RWPE1 (cell line): ENCODE measurements around the gene GNA14.
A peak's percentile ranks its signal among the peaks of the same experiment; 100 is the strongest.

Experiments
- CTCF ChIA-PET: fragments of 350-600 bp; sonication (Branson Sonifier 250); formaldehyde crosslinking; extraction: SDS; loops from one replicate; lab custom pipeline; 2021; lab: Yijun Ruan, JAX
- POLR2A ChIA-PET: fragments of 400-600 bp; formaldehyde crosslinking; extraction: SDS; loops from one replicate; lab custom pipeline; 2020; ENCODE audit warnings: antibody characterized with exemption; ENCODE audit not compliant: low non-redundant PET; lab: Yijun Ruan, JAX
- DNase-seq: peaks from one replicate; pipeline ENCODE4 v3.0.0; 2012; ENCODE audit warnings: low spot score
- H3K27ac ChIP-seq: fragments of 450-650 bp; 2 replicates; pipeline ENCODE4 v1.5.1; 2017
- CTCF ChIP-seq: fragments of 450-650 bp; conservative IDR thresholded peaks from 2 replicates; pipeline ENCODE4 v1.5.1; 2017; ENCODE audit warnings: low read depth, mild to moderate bottlenecking

GNA14 gene

GRCh38 chr9:77463151-77463550 lies 185.0 kb downstream of the GNA14 start:
- POLR2A ChIA-PET, result no interaction called here
- no peak for TF ChIP-seq CTCF
- DNase-seq, result no peak
- CTCF ChIA-PET, result interaction anchor here (0.8 kb wide), 1 partner anchor 268 kb away, joined by 3 read pairs; no protein-coding TSS in a partner anchor
- H3K27ac ChIP-seq, result no peak overlapping the region

GRCh38 chr9:77462066-77462465 lies 186.1 kb downstream of the GNA14 start:
- CTCF ChIA-PET, result interaction anchor here (0.6 kb wide), 1 partner anchor 751 kb away, joined by 3 read pairs; no protein-coding TSS in a partner anchor
- DNase-seq, result no peak
- POLR2A ChIA-PET, result no interaction called here
- H3K27ac ChIP-seq, result no peak overlapping the region
- no peak for TF ChIP-seq CTCF

GRCh38 chr9:77460938-77461337 lies 187.2 kb downstream of the GNA14 start:
- POLR2A ChIA-PET, result no interaction called here
- CTCF ChIA-PET, result interaction anchor here (0.5 to 0.6 kb wide), 2 partner anchors 11 to 26 kb away, joined by 4 to 7 read pairs; no protein-coding TSS in a partner anchor
- no peak for TF ChIP-seq CTCF
- no peak for DNase-seq
- no peak overlapping the region for H3K27ac ChIP-seq

- peak; percentile 92 for TF ChIP-seq CTCF
- DNase-seq, result peak; percentile 78
- POLR2A ChIA-PET, result no interaction called here
- CTCF ChIA-PET, result interaction anchor here (0.5 to 5.5 kb wide), 42 partner anchors 8 to 828 kb away, joined by 3 to 38 read pairs (median 4); partner anchors contain the start of gene GNA14
- no peak overlapping the region for H3K27ac ChIP-seq
These were observed 190.1 kb downstream of the GNA14 start for GRCh38 chr9:77457916-77458592.

- ChIA-PET CTCF (interaction anchor here (0.6 to 5.5 kb wide), 44 partner anchors 11 to 757 kb away, joined by 3 to 38 read pairs (median 4); partner anchors contain the start of gene GNA14), POLR2A (no interaction called here)
These were observed 191.2 kb downstream of the GNA14 start for GRCh38 chr9:77456829-77457437.

More at GRCh38 chr9:77456829-77457437, 191.2 kb downstream of the GNA14 start:
- DNase-seq, result peak; percentile 91
- peak; percentile 91 for TF ChIP-seq CTCF
- H3K27ac ChIP-seq, result no peak overlapping the region
